HG02571 (cell line): Measurements from ENCODE around the gene DRAXIN.

Source experiments
- ATAC-seq: cut with Tn5 transposase; IDR thresholded peaks from one replicate; pipeline ENCODE4 v1.9.1; 2021; ENCODE audit warnings: mild to moderate bottlenecking, moderate library complexity; ENCODE audit not compliant: unreplicated experiment

DRAXIN gene

GRCh38 chr1:11654939-11655808, 36.3 kb upstream of the DRAXIN start:
- ATAC-seq = peak; percentile 17

GRCh38 chr1:11657654-11658053, 33.9 kb upstream of the DRAXIN start:
- ATAC-seq = no peak

GRCh38 chr1:11658542-11658941, 33.0 kb upstream of the DRAXIN start:
- ATAC-seq = no peak

- ATAC-seq = no peak
Measured at GRCh38 chr1:11659748-11660147, 31.8 kb upstream of the DRAXIN start.

- ATAC-seq = no peak
Measured at GRCh38 chr1:11661103-11661502, 30.4 kb upstream of the DRAXIN start.

GRCh38 chr1:11664336-11665065, 27.0 kb upstream of the DRAXIN start:
- peak; percentile 42 for ATAC-seq

GRCh38 chr1:11668516-11668915, 23.0 kb upstream of the DRAXIN start:
- ATAC-seq = no peak

GRCh38 chr1:11670747-11671146, 20.8 kb upstream of the DRAXIN start:
- ATAC-seq = no peak

- ATAC-seq = no peak
Measured at GRCh38 chr1:11671205-11671543, 20.3 kb upstream of the DRAXIN start.

GRCh38 chr1:11671544-11672286, 19.8 kb upstream of the DRAXIN start:
- no peak for ATAC-seq

GRCh38 chr1:11673089-11673769, 18.3 kb upstream of the DRAXIN start:
- no peak for ATAC-seq

GRCh38 chr1:11674488-11674887, 17.0 kb upstream of the DRAXIN start:
- ATAC-seq = no peak

GRCh38 chr1:11675325-11675724, 16.2 kb upstream of the DRAXIN start:
- ATAC-seq = no peak

- ATAC-seq = no peak
Measured at GRCh38 chr1:11676386-11677103, 15.0 kb upstream of the DRAXIN start.

- no peak for ATAC-seq
Measured at GRCh38 chr1:11678442-11678841, 13.1 kb upstream of the DRAXIN start.

- peak; percentile 19 for ATAC-seq
Measured at GRCh38 chr1:11680270-11681070, 11.0 kb upstream of the DRAXIN start.

GRCh38 chr1:11681071-11681771, 10.3 kb upstream of the DRAXIN start, which contains the start of gene MAD2L2:
Gene MAD2L2 (minus strand): TSS chr1:11681148. CDS start chr1:11680601, 547 bp downstream.
- ATAC-seq = peak; percentile 74

GRCh38 chr1:11682287-11682771, 9.2 kb upstream of the DRAXIN start:
- ATAC-seq = no peak

- no peak for ATAC-seq
Measured at GRCh38 chr1:11682799-11683198, 8.7 kb upstream of the DRAXIN start.
